ENCODE data around the gene DEPDC4. TPM values are rescaled to one million over a fixed set of nuclear protein-coding genes. Genes with fewer than 3 reads are reported as not detected.

DEPDC4 gene
- total RNA-seq, 1 experiment from 2014 or later, result 3.2 TPM

GRCh38 chr12:100200463-100201181, 66.3 kb downstream of the DEPDC4 start, which contains the start of gene ACTR6:
ACTR6 (plus strand) TSS chr12:100200815; CDS start chr12:100200852, 37 bp downstream.
- Mint-ChIP-seq H3K27ac (peak within 1 kb of the TSS; percentile 88 to 96 (median 96); a peak in 6 of 7 replicates), H3K36me3 (ENCODE audit: insufficient read depth in 1 of 3, low read depth in 3 of 3) (peaks cover 4 to 10% (median 7%) of the 10 kb centered on the region in 3 experiments), H3K27me3 (ENCODE audit: low read depth) (no peaks in the 10 kb centered on the region), H3K4me1 (peaks cover 16 to 17% of the 10 kb centered on the region in 2 experiments), H3K4me3 (peak within 1 kb of the TSS; percentile 98 to 100), H3K9me3 (no peaks in the 10 kb centered on the region)
- Histone ChIP-seq H3K56ac (ENCODE audit: insufficient read length, low read depth, low read length) (no peak within 1 kb of the TSS), H3K4ac (ENCODE audit: low read depth, low read length) (no peak within 1 kb of the TSS), H3K4me2 (ENCODE audit: insufficient read depth, insufficient read length, low read length) (peak within 1 kb of the TSS; percentile 81), H3K18ac (ENCODE audit: insufficient read length, low read depth, low read length) (no peak within 1 kb of the TSS), H2AFZ (ENCODE audit: low read length) (peak within 1 kb of the TSS; percentile 88), H2BK5ac (ENCODE audit: insufficient read length, low read length) (no peak within 1 kb of the TSS), H3K27ac (ENCODE audit: insufficient read length, low read depth, low read length) (no peak within 1 kb of the TSS), H2AK5ac (ENCODE audit: insufficient read length, low read length) (no peak within 1 kb of the TSS), H2BK20ac (ENCODE audit: low read depth, low read length, poor library complexity, severe bottlenecking) (no peak within 1 kb of the TSS), H4K8ac (replicated peaks; ENCODE audit: insufficient read length, low read depth, low read length) (no peak within 1 kb of the TSS), H3K9ac (ENCODE audit: extremely low read depth, insufficient read length, low read length) (peak within 1 kb of the TSS; percentile 91), H3K79me1 (ENCODE audit: insufficient read depth, low read depth, low read length, poor library complexity, severe bottlenecking) (no peaks in the 10 kb centered on the region), H2BK12ac (ENCODE audit: insufficient read length, low read depth, low read length) (no peak within 1 kb of the TSS), H4K91ac (ENCODE audit: insufficient read length, low read depth, low read length) (no peak within 1 kb of the TSS), H3T11ph (ENCODE audit: low read length) (no peak within 1 kb of the TSS), H4K20me1 (ENCODE audit: control insufficient read depth, insufficient read depth, insufficient read length) (no peaks in the 10 kb centered on the region), H3K23ac (ENCODE audit: insufficient read length, low read depth, low read length) (no peak within 1 kb of the TSS), H3K9me3 (ENCODE audit: control insufficient read depth, low read depth, low read length) (no peaks in the 10 kb centered on the region), H2BK15ac (ENCODE audit: low read depth, low read length) (no peak within 1 kb of the TSS), H2BK120ac (ENCODE audit: low read depth, low read length, poor library complexity, severe bottlenecking) (no peak within 1 kb of the TSS), H3K14ac (ENCODE audit: insufficient read depth, low read length) (peak within 1 kb of the TSS; percentile 41), H4K5ac (ENCODE audit: insufficient read length, low read depth, low read length) (no peak within 1 kb of the TSS), H3K4me1 (ENCODE audit: insufficient read depth, low read length) (no peaks in the 10 kb centered on the region; the same call in 1 of the 2 replicates), H3K79me2 (ENCODE audit: insufficient read depth, low read length) (peaks cover 4% of the 10 kb centered on the region; the same call in 1 of the 2 replicates), H3K27me3 (ENCODE audit: insufficient read depth, low read length) (no peaks in the 10 kb centered on the region), H3K23me2 (ENCODE audit: insufficient read length, low read depth, low read length, poor library complexity, severe bottlenecking) (peaks cover 7% of the 10 kb centered on the region)
- no CpG with 5 or more reads among the region's 38 CpGs for WGBS (ENCODE audit: extremely low coverage, insufficient read length, low lambda C conversion rate)
- TF ChIP-seq CTCF (conservative IDR thresholded peaks at IDR 0.05), result no peak
- peak; percentile 97 for DNase-seq

Measured in H9 (cell line).